ENCODE data around the gene ZNF407. TPM values are rescaled to one million over a fixed set of nuclear protein-coding genes. Genes with fewer than 3 reads are reported as not detected.

The ZNF407 gene
- 10 to 100 TPM; 10.7 to 49.0 (median 32.1) TPM for total RNA-seq
- 1 to 10 TPM; 2.1 to 2.4 (median 2.2) TPM for polyA plus RNA-seq
- long read RNA-seq, donor 1, full-length matches to known transcripts: 2 of 2 reads
- long read RNA-seq, donor 1, partial matches to known transcripts: 0 of 2 reads
- long read RNA-seq, donor 1, other reads (novel, unspliced or antisense): 0 of 2 reads
- long read RNA-seq, donor 2, full-length matches to known transcripts: 1 of 1 reads
- long read RNA-seq, donor 2, partial matches to known transcripts: 0 of 1 reads
- long read RNA-seq, donor 2, other reads (novel, unspliced or antisense): 0 of 1 reads
- long read RNA-seq, donor 3, full-length matches to known transcripts: 2 of 2 reads
- long read RNA-seq, donor 3, partial matches to known transcripts: 0 of 2 reads
- long read RNA-seq, donor 3, other reads (novel, unspliced or antisense): 0 of 2 reads
- long read RNA-seq, donor 4: 0 reads
- long read RNA-seq, donor 5, full-length matches to known transcripts: 3 of 3 reads
- long read RNA-seq, donor 5, partial matches to known transcripts: 0 of 3 reads
- long read RNA-seq, donor 5, other reads (novel, unspliced or antisense): 0 of 3 reads
- long read RNA-seq, donor 6, full-length matches to known transcripts: 14 of 14 reads
- long read RNA-seq, donor 6, partial matches to known transcripts: 0 of 14 reads
- long read RNA-seq, donor 6, other reads (novel, unspliced or antisense): 0 of 14 reads
- long read RNA-seq, donor 7, full-length matches to known transcripts: 6 of 6 reads
- long read RNA-seq, donor 7, partial matches to known transcripts: 0 of 6 reads
- long read RNA-seq, donor 7, other reads (novel, unspliced or antisense): 0 of 6 reads
- long read RNA-seq, donor 8, full-length matches to known transcripts: 6 of 6 reads
- long read RNA-seq, donor 8, partial matches to known transcripts: 0 of 6 reads
- long read RNA-seq, donor 8, other reads (novel, unspliced or antisense): 0 of 6 reads
- long read RNA-seq, donor 9, full-length matches to known transcripts: 7 of 7 reads
- long read RNA-seq, donor 9, partial matches to known transcripts: 0 of 7 reads
- long read RNA-seq, donor 9, other reads (novel, unspliced or antisense): 0 of 7 reads
- long read RNA-seq, donor 10, full-length matches to known transcripts: 1 of 1 reads
- long read RNA-seq, donor 10, partial matches to known transcripts: 0 of 1 reads
- long read RNA-seq, donor 10, other reads (novel, unspliced or antisense): 0 of 1 reads

- H3K36me3 ChIP-seq: peaks cover 0 to 20% (median 14%) of the 10 kb centered on the region in 4 donors
- intact Hi-C loops (cut with DNase I; ENCODE audit: low total_unique reads): no loop called here
- 0 to 2% (median 1%) methylated on average over 17 to 64 of the region's 64 CpGs for WGBS, 5 donors
Measured at GRCh38 chr18:74597662-74598349, at the start of gene ZNF407. TSS of gene ZNF407 (plus strand) at chr18:74597870. CDS start at chr18:74631020, 33,150 bp downstream.

GRCh38 chr18:74549591-74550104 lies 48.0 kb upstream of the ZNF407 start:
- Histone ChIP-seq H3K4me3 (no peak overlapping the region), H3K27ac (no peak overlapping the region), H3K36me3 (no peaks in the 10 kb centered on the region), H3K27me3 (no peaks in the 10 kb centered on the region), H3K9me3 (peaks cover 6 to 14% (median 10%) of the 10 kb centered on the region in 4 donors), H3K4me1 (peaks cover 9 to 16% (median 12%) of the 10 kb centered on the region in 4 donors)
- WGBS, 5 donors: 88 to 100% (median 94%) methylated on average over 1 of the region's 1 CpG
- intact Hi-C loops (cut with DNase I; ENCODE audit: low total_unique reads): loop anchor here (5.0 to 10.0 kb wide), 2 partner anchors 192 to 355 kb away; no protein-coding TSS in a partner anchor
- TF ChIP-seq CTCF (IDR thresholded peaks at IDR 0.05): no peak
- TF ChIP-seq EP300 (IDR thresholded peaks at IDR 0.05): no peak
- TF ChIP-seq POLR2AphosphoS5 (IDR thresholded peaks at IDR 0.05): no peak
- DNase-seq: no peak

More at GRCh38 chr18:74597662-74598349, at the start of gene ZNF407:
- Histone ChIP-seq H3K9me3 (no peaks in the 10 kb centered on the region), H3K27me3 (no peaks in the 10 kb centered on the region), H3K4me3 (peak within 1 kb of the TSS; percentile 90 to 95 (median 93)), H3K27ac (peak within 1 kb of the TSS; percentile 92 to 99 (median 98)), H3K4me1 (peaks cover 14 to 33% (median 29%) of the 10 kb centered on the region in 4 donors)
- peak; percentile 87 to 97 for DNase-seq
- TF ChIP-seq POLR2AphosphoS5 (IDR thresholded peaks at IDR 0.05) (peak in 2 of 3 donors; percentile 77 to 85), CTCF (IDR thresholded peaks at IDR 0.05) (no peak), POLR2A (IDR thresholded peaks at IDR 0.05) (peak in 1 of 4 donors; percentile 21)

GRCh38 chr18:74550886-74551285 lies 46.8 kb upstream of the ZNF407 start:
- no peaks in the 10 kb centered on the region for H3K36me3 ChIP-seq
- H3K27ac ChIP-seq: no peak overlapping the region
- no peak for TF ChIP-seq POLR2AphosphoS5 (IDR thresholded peaks at IDR 0.05)
- TF ChIP-seq EP300 (IDR thresholded peaks at IDR 0.05): no peak
- TF ChIP-seq POLR2A (IDR thresholded peaks at IDR 0.05): no peak
- TF ChIP-seq CTCF (IDR thresholded peaks at IDR 0.05): no peak
- DNase-seq: no peak
- peaks cover 6 to 14% (median 10%) of the 10 kb centered on the region in 4 donors for H3K9me3 ChIP-seq
- peaks cover 9 to 16% (median 12%) of the 10 kb centered on the region in 4 donors for H3K4me1 ChIP-seq
- H3K4me3 ChIP-seq: no peak overlapping the region
- H3K27me3 ChIP-seq: peaks cover 0 to 8% (median 0%) of the 10 kb centered on the region in 3 donors
- 93 to 97% (median 94%) methylated on average over 6 of the region's 6 CpGs for WGBS, 5 donors
- intact Hi-C loops (cut with DNase I; ENCODE audit: low total_unique reads): loop anchor here (5.0 to 10.0 kb wide), 2 partner anchors 194 to 356 kb away; no protein-coding TSS in a partner anchor

All from stomach (tissue), 19 donors.